ENCODE measurements around the gene MPIG6B.
"Not testable (repeated sequence)": the region's sequence is repeated elsewhere in the genome, so short reads cannot be mapped to it uniquely, and the experiment has no call there.

The MPIG6B gene

GRCh38 chr6:31701666-31702404 is 21.3 kb upstream of the MPIG6B start:
- no peak for DNase-seq

DNA sequence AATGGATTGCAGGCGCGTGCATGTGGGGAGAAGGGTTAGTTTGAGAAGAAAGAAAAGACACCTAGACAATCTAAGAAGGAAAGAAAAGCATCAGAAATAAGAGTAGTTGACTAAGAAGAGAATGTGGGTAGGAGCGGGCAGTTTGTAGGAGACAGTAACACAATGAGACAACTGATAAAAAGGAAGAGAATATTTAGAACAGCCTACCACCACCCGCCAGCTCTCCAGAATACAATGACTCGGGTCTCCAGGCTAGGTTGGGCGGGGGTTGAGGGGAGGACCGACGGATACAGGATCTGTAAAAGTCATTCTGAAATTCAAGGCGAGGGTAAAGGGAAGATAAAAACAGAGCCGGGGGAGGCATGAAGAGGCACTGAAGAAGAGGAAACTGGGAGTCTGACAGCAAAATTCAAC is 20.8 kb upstream of the MPIG6B start:
- peak; percentile 7 for DNase-seq

DNA sequence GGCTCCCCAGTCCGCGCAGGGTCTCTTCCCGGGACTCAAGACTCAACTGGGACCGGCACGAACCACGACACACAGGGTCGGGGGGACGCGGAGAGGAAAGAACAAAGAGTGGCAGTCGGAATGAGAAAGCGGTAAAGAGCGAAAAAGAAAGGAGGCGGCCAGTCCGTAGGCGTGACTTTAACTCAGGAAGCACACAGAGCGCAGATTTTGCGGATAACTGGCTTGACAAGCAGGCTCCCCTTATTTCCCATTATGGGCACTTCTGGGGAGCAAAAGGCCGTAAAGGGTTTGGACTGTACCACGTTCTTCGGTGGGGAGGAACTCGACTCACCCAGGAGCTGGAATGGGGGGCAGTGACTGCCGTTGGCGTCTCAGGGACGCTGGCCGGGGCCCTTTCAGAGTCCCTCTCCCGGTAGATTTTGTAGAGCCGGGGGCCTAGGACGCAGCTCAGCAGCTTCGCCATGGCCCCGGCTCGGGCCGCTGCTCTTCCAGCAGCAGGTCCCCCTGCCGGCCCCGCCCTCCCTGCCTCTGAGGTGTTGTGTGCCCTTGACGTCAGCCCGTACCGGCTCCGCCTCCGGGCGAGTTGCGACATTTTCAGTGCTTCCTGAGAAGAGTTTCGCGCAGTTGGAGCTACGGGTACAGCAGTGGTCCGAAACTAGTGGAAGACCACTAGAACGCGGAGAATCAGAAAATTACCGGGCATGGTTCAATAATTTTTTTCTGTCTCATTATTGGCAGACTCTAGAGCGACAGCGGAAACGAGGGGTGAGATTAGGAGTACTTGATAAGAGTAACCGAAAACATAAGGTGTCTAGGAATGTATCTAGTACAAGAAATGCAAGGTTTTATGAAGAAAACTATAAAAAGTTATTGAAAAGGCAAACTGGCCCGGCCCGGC is 20.1 kb upstream of the MPIG6B start, which contains the start of gene ABHD16A:
ABHD16A (minus strand) TSS at position 506 of the 898 bp plus-strand sequence; CDS start at position 463, 43 bp downstream.
- peak; percentile 95 for DNase-seq

GRCh38 chr6:31705931-31706330 is 17.2 kb upstream of the MPIG6B start:
- DNase-seq: no peak

GRCh38 chr6:31706599-31706998 is 16.6 kb upstream of the MPIG6B start, which contains the start of gene LY6G6F:
Gene LY6G6F, plus strand, starts transcription at chr6:31706866. Its CDS starts 41 bp downstream, at chr6:31706907.
- no peak for DNase-seq

DNA sequence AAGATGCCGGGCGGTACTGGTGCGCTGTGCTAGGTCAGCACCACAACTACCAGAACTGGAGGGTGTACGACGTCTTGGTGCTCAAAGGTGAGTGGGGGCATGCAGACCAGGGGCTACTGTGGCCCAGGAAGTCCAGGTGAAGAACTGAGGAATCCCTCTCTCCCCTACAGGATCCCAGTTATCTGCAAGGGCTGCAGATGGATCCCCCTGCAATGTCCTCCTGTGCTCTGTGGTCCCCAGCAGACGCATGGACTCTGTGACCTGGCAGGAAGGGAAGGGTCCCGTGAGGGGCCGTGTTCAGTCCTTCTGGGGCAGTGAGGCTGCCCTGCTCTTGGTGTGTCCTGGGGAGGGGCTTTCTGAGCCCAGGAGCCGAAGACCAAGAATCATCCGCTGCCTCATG is 15.5 kb upstream of the MPIG6B start:
- no peak for DNase-seq

GRCh38 chr6:31708224-31708623 is 14.9 kb upstream of the MPIG6B start:
- no peak for DNase-seq

- not testable (repeated sequence) for DNase-seq
These were observed 14.0 kb upstream of the MPIG6B start for GRCh38 chr6:31709157-31709556.

GRCh38 chr6:31710523-31711219 is 12.5 kb upstream of the MPIG6B start:
- no peak for DNase-seq

DNA sequence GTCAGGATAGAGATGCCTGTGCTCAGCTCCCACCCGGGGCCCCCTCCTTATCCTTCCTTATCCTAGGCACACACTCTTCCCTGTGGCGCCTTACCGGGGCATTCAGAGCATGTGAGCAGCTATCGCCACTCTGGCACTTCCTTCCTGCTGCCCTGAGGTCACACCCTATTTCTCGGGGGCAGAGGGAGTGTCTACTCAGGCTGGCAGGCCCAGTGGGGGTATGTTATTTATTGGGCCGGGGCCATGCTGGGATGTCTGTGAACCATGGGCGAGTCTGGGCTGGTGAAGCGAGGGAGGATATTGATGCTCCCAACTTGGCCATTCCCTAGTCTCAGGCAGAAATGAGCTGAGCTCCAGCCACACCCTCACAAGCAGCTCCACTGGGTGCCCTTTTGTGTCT is 11.9 kb upstream of the MPIG6B start:
- DNase-seq: no peak

- no peak for DNase-seq
These were observed 10.9 kb upstream of the MPIG6B start for GRCh38 chr6:31712296-31712695.

DNA sequence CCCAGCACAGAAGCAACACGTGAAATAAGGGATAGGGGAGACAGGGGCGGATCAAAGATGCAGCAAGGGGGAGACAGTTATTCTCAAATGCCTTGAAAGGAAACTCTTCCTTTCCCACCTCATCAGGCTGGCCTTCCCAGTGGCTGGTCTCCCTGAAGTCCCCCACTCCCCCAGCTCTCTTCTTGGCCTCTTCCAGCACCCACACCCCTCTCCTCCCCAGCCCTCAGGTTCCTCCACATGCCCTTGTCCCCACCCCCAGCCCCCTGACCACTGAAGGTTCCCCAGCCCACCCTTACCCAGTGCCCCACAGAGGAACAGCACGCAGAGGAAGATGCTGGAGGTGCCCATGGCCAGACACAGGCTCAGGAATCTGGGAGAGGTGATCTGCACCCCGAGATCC is 9.7 kb upstream of the MPIG6B start:
- DNase-seq: no peak

GRCh38 chr6:31713991-31714684 is 9.0 kb upstream of the MPIG6B start:
- no peak for DNase-seq

GRCh38 chr6:31715022-31715958 is 7.9 kb upstream of the MPIG6B start, which contains the start of gene LY6G6D:
Gene LY6G6D, plus strand, starts transcription at chr6:31715348. Its CDS starts 8 bp downstream, at chr6:31715356.
- DNase-seq: no peak

DNA sequence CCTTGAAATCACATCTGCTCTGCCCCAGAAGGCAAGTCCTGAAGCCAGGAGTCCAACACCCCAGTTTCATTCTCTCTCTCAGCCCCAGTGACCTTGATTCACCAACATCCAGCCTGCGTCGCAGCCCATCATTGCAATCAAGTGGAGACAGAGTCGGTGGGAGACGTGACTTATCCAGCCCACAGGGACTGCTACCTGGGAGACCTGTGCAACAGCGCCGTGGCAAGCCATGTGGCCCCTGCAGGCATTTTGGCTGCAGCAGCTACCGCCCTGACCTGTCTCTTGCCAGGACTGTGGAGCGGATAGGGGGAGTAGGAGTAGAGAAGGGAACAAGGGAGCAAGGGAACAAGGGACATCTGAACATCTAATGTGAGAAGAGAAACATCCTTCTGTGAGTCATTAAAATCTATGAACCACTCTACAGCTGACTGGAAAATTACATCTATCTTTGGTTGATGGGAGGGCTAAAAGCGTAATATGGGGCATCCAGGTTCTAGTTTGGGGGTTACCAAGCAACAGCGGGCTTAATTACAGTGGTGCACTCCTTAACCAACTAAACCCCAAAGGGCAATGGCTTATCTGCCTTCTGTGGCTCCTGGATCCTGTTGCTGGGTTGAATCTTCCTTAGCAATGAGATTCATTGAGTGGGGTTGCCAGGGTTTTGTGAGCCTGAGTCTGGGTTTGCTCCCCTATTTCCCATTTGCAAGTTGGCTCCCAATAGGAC is 5.5 kb upstream of the MPIG6B start:
- no peak for DNase-seq

GRCh38 chr6:31718265-31718664 is 4.9 kb upstream of the MPIG6B start:
- DNase-seq: no peak

GRCh38 chr6:31719001-31719400 is 4.2 kb upstream of the MPIG6B start:
- no peak for DNase-seq

- DNase-seq: no peak
These were observed 2.9 kb upstream of the MPIG6B start for GRCh38 chr6:31720196-31720770.

DNA sequence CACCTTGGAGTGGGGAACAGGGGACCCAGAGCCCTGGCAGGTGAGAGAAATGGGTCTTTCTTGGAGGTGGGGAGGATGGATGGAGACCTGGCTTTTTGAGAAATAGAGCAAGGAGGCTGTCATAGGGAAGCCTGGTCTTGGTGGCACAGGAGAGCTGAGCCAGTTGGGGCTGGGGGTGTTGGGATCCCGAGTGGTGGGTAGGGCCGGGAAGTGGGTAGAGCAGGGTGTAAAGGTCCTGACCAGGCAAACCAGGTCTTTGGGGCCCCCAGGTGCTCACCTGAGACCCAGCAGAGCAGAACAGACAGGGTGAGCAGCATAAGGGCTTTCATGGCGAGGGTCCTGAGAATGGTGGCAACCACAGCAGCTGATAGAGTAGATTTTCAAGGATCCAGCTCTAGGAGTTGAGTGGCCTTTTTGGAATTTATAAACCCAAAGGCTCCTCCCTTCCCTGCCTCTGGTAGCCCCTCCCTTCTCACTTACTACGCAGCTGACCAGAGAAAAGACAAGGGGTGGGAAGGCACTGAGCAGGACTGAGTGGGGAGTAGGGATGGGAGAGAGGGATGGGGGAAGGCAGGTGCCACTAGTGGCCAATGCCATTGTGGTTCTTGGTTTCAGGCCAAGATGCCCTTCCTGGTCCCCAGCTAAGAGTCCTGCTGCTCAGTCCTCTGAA is 1.7 kb upstream of the MPIG6B start, which contains the start of gene LY6G6C:
LY6G6C (minus strand) TSS at position 396 of the 670 bp plus-strand sequence; CDS start at position 329, 67 bp downstream.
- DNase-seq: no peak
